ENCODE measurements around the gene TMEM97. TPM values are rescaled to one million over a fixed set of nuclear protein-coding genes. Genes with fewer than 3 reads are reported as not detected.

Gene TMEM97
- total RNA-seq, 4 donors from 2014 or later, result 6.8 to 16.4 (median 13.0) TPM

DNA sequence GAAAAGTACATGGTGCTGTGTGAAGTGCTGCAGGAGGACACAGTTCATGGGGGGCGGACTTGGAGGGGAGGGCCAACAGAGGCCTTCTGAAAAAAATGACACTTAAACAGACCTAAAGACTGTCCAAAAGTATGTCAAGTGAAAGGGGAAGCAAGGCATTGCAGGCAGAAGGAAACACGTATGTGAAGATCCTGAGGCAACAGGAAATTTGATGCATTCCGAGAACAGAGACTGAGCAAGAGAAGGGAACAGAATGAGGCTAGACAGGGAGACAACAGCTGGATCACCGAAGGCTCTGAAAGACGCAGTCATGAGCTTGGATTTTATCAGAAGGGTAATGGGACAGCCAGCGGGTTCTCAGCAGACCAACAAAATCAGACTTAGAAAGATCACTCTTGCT is 15.2 kb downstream of the TMEM97 start:
- H3K9me3 ChIP-seq, result no peaks in the 10 kb centered on the region
- no peak for DNase-seq
- intact Hi-C loops (cut with DNase I), result no loop called here
- peaks cover 4 to 32% (median 7%) of the 10 kb centered on the region in 3 donors for H3K36me3 ChIP-seq
- H3K27me3 ChIP-seq, result no peaks in the 10 kb centered on the region
- H3K27ac ChIP-seq, result peak overlapping the region in 2 of 4 donors; percentile 99
- peak overlapping the region in 3 of 4 donors; percentile 77 to 96 (median 91) for H3K4me3 ChIP-seq
- 45 to 70% methylated on average over 6 of the region's 6 CpGs for WGBS, 2 donors
- H3K4me1 ChIP-seq, result peaks cover 27 to 52% (median 38%) of the 10 kb centered on the region in 3 donors
- no peak for TF ChIP-seq POLR2A (IDR thresholded peaks at IDR 0.05)
- TF ChIP-seq, protein P1, sequence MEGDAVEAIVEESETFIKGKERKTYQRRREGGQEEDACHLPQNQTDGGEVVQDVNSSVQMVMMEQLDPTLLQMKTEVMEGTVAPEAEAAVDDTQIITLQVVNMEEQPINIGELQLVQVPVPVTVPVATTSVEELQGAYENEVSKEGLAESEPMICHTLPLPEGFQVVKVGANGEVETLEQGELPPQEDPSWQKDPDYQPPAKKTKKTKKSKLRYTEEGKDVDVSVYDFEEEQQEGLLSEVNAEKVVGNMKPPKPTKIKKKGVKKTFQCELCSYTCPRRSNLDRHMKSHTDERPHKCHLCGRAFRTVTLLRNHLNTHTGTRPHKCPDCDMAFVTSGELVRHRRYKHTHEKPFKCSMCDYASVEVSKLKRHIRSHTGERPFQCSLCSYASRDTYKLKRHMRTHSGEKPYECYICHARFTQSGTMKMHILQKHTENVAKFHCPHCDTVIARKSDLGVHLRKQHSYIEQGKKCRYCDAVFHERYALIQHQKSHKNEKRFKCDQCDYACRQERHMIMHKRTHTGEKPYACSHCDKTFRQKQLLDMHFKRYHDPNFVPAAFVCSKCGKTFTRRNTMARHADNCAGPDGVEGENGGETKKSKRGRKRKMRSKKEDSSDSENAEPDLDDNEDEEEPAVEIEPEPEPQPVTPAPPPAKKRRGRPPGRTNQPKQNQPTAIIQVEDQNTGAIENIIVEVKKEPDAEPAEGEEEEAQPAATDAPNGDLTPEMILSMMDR (IDR thresholded peaks at IDR 0.05), result no peak

DNA sequence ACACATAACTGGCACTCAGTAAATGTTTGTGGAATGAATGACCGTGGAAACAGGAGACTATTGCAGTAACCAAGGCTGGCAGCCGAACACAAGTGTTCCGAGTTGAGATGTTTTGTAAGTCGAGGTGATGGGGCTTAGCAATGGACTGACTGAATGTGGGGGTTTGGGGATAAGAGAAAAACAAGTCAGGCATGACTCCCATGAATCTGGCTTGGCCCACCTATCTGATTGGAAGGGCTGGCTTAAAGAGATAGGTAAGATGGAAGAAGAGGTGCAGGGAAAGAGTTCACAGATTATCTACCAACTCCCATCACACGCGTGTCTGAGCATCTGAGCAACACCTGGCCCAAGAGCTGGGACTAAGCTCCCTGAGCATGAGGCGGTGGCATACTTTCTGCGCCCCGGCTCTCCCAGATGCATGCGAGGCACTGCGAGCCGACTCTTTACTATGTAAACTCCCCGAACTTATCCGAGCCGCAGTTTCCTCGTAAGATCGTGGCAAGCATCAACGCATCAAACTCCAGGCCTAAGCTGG is 15.7 kb downstream of the TMEM97 start:
- Histone ChIP-seq H3K27ac (peak overlapping the region; percentile 97 to 99 (median 98)), H3K36me3 (peaks cover 0 to 29% (median 7%) of the 10 kb centered on the region in 3 donors), H3K27me3 (no peaks in the 10 kb centered on the region), H3K4me3 (peak overlapping the region; percentile 77 to 96 (median 90)), H3K9me3 (no peaks in the 10 kb centered on the region), H3K4me1 (peaks cover 27 to 58% (median 42%) of the 10 kb centered on the region in 3 donors)
- TF ChIP-seq, protein P1 (IDR thresholded peaks at IDR 0.05), result no peak
- WGBS, 2 donors, result 10 to 15% methylated on average over 12 to 16 of the region's 18 CpGs
- intact Hi-C loops (cut with DNase I), result no loop called here
- DNase-seq, result no peak

GRCh38 chr17:28335201-28335958 is 16.4 kb downstream of the TMEM97 start, which contains the start of the genes IFT20 and TNFAIP1:
Gene IFT20, minus strand, starts transcription at chr17:28335472. Its CDS starts 3,487 bp downstream, at chr17:28331985.
Gene TNFAIP1, plus strand, starts transcription at chr17:28335761. Its CDS starts 3,761 bp downstream, at chr17:28339522.
- TF ChIP-seq, protein P1 (IDR thresholded peaks at IDR 0.05), result peak in 3 of 6 experiments; percentile 2 to 18 (median 14)
- TF ChIP-seq POLR2A (IDR thresholded peaks at IDR 0.05), result peak in 3 of 4 donors; percentile 94 to 98 (median 95)
- DNase-seq, result peak; percentile 98
- peaks cover 4 to 29% (median 12%) of the 10 kb centered on the region in 3 donors for H3K36me3 ChIP-seq
- peak within 1 kb of the TSS; percentile 97 to 99 (median 98) for H3K27ac ChIP-seq
- no peaks in the 10 kb centered on the region for H3K9me3 ChIP-seq
- no peaks in the 10 kb centered on the region for H3K27me3 ChIP-seq
- intact Hi-C loops (cut with DNase I), result no loop called here
- peak within 1 kb of the TSS; percentile 77 to 96 (median 90) for H3K4me3 ChIP-seq
- WGBS, 2 donors, result 0% methylated on average over 18 of the region's 62 CpGs; no CpG with 5 or more reads in 1 of the 2 donors
- peaks cover 27 to 64% (median 42%) of the 10 kb centered on the region in 3 donors for H3K4me1 ChIP-seq

DNA sequence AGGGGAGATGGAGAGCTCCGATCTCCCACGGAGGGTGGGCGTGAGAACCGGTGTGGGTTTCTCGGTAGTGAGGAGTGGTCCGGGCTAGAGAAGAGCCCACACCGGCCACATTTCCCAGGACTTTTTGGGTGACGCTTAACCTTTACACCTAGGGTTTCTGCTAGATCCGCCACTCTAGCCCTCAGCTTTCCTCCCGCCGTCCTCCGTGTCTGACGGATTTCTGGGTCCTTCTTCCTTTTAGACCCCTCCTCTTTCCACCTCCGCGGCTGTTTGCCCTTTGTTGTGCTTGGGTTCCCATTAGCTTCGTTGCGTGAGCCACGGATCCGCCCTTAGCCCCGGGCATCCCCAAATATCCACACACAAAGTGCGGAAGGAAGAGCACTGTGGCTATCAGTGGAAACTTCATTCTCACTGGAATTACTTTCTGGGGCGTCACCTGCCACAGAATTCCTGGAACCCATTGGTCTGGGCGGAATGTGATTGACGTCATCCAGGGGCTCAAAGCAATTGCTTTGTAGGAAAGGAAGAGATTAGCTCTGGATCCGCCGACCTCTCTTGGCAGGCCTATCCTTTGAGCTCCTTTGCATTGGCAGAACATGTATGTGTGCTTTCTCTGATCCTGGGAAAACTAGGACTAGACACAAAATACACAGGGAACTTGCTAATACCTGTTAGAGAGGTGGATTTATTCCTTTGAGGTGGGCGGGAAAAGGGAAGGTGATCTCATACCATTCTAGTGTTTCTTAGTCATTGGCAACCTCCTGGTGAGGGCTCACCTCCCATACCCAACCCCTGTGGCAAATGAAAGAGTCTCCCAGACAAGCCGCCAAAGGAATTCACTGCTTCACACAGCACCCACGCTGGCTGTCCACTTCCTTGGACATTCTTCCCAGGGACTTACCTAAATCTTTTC is 17.2 kb downstream of the TMEM97 start:
- H3K4me1 ChIP-seq, result peaks cover 27 to 66% (median 42%) of the 10 kb centered on the region in 3 donors

More for the DNA sequence above, 17.2 kb downstream of the TMEM97 start:
- Histone ChIP-seq H3K27ac (peak overlapping the region; percentile 97 to 99 (median 98)), H3K36me3 (peaks cover 11 to 29% (median 19%) of the 10 kb centered on the region in 3 donors), H3K4me3 (peak overlapping the region; percentile 77 to 96 (median 90)), H3K27me3 (no peaks in the 10 kb centered on the region), H3K9me3 (no peaks in the 10 kb centered on the region)
- 7 to 8% methylated on average over 10 to 29 of the region's 29 CpGs for WGBS, 2 donors
- DNase-seq, result no peak
- TF ChIP-seq, protein P1 (IDR thresholded peaks at IDR 0.05), result no peak
- peak in 1 of 4 donors; percentile 6 for TF ChIP-seq POLR2A (IDR thresholded peaks at IDR 0.05)
- intact Hi-C loops (cut with DNase I), result no loop called here
